OCI-LY3 (cell line): Measurements from ENCODE around the gene PTPRT.

Experiments
- H2AFZ ChIP-seq: fragments of 200-600, 300-600 bp; shearing (Covaris generic); 2 replicates; pipeline ENCODE4 v1.6.0; 2014; ENCODE audit warnings: antibody characterized with exemption, low read depth, low read length
- H3K27ac ChIP-seq: fragments of 200-600, 300-600 bp; sonication (generic); 2 replicates; pipeline ENCODE4 v1.5.1; 2014; ENCODE audit warnings: mild to moderate bottlenecking, low read length, moderate library complexity, mixed read lengths
- H3K27me3 ChIP-seq: fragments of 200-600, 300-600 bp; sonication (generic); 2 replicates; pipeline ENCODE4 v1.6.1; 2014; ENCODE audit warnings: low read depth, low read length, mixed read lengths
- H3K36me3 ChIP-seq: fragments of 200-600, 300-600 bp; sonication (generic); replicated peaks from 2 replicates; pipeline ENCODE3; 2014; ENCODE audit warnings: low read depth, low read length, mixed read lengths
- H3K4me1 ChIP-seq: fragments of 300-600, 200-600 bp; sonication (generic); 2 replicates; pipeline ENCODE4 v1.6.1; 2014; ENCODE audit warnings: low read length, mixed read lengths
- H3K4me2 ChIP-seq: fragments of 200-600, 300-600 bp; sonication (generic); 2 replicates; pipeline ENCODE4 v1.6.1; 2014; ENCODE audit warnings: low read length, mixed read lengths
- H3K4me3 ChIP-seq: fragments of 300-600, 200-600 bp; sonication (generic); 2 replicates; pipeline ENCODE4 v1.5.1; 2014; ENCODE audit warnings: antibody characterized with exemption, mild to moderate bottlenecking, low read length, moderate library complexity
- H3K79me2 ChIP-seq: fragments of 300-600, 200-600 bp; shearing (Covaris generic); 2 replicates; pipeline ENCODE4 v1.6.1; 2014; ENCODE audit warnings: mild to moderate bottlenecking, low read length, mixed read lengths
- H3K9ac ChIP-seq: fragments of 300-600, 200-600 bp; shearing (Covaris generic); 2 replicates; pipeline ENCODE4 v1.6.0; 2014; ENCODE audit warnings: mild to moderate bottlenecking, low read length, moderate library complexity
- H3K9me3 ChIP-seq: fragments of 200-600, 300-600 bp; shearing (Covaris generic); 2 replicates; pipeline ENCODE4 v1.6.1; 2014; ENCODE audit warnings: low read length, mixed read lengths; ENCODE audit not compliant: insufficient read depth
- H4K20me1 ChIP-seq: fragments of 200-600, 300-600 bp; sonication (generic); 2 replicates; pipeline ENCODE4 v1.6.1; 2016; ENCODE audit warnings: low read length, mixed read lengths; ENCODE audit not compliant: insufficient read depth
- EZH2phosphoT487 ChIP-seq: fragments of 200-600 bp; shearing (Covaris generic); IDR thresholded peaks from 2 replicates; pipeline ENCODE4 v1.6.1; 2018; ENCODE audit warnings: antibody characterized with exemption, mixed run types, low read depth
- TF ChIP-seq, protein P1 (sequence below): fragments of 200-600, 300-600 bp; sonication (generic); IDR thresholded peaks from 2 replicates; pipeline ENCODE4 v1.5.1; 2014; ENCODE audit warnings: antibody characterized with exemption, low read length, low read depth

Gene PTPRT

DNA sequence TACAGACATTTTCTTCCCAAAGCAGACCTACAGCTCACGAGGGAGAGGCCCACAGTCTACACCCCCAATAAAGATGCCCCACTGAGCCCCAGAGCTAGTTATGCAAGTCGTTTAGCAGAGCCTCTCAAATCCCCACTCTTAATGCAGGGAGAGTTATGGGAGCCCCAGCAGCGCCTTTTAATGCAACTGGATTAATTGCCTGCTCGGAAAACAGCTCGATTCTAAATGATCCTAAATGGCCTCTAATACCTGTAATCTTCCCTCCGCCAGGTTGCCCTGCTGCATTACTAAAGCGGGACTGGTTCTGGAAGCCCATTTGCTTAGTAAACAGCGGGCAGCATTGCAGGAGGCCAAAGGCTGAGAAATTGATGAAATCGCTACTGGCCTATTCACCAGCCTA is 656.9 kb downstream of the PTPRT start:
- no peaks in the 10 kb centered on the region for H3K9me3 ChIP-seq
- H3K27ac ChIP-seq: no peak overlapping the region
- H3K4me1 ChIP-seq: no peaks in the 10 kb centered on the region
- H3K4me3 ChIP-seq: no peak overlapping the region
- H2AFZ ChIP-seq: no peak overlapping the region
- no peaks in the 10 kb centered on the region for H4K20me1 ChIP-seq
- no peak overlapping the region for H3K9ac ChIP-seq
- peaks cover 16% of the 10 kb centered on the region for H3K27me3 ChIP-seq
- no peak overlapping the region for H3K4me2 ChIP-seq
- H3K79me2 ChIP-seq: no peaks in the 10 kb centered on the region
- TF ChIP-seq, protein P1, sequence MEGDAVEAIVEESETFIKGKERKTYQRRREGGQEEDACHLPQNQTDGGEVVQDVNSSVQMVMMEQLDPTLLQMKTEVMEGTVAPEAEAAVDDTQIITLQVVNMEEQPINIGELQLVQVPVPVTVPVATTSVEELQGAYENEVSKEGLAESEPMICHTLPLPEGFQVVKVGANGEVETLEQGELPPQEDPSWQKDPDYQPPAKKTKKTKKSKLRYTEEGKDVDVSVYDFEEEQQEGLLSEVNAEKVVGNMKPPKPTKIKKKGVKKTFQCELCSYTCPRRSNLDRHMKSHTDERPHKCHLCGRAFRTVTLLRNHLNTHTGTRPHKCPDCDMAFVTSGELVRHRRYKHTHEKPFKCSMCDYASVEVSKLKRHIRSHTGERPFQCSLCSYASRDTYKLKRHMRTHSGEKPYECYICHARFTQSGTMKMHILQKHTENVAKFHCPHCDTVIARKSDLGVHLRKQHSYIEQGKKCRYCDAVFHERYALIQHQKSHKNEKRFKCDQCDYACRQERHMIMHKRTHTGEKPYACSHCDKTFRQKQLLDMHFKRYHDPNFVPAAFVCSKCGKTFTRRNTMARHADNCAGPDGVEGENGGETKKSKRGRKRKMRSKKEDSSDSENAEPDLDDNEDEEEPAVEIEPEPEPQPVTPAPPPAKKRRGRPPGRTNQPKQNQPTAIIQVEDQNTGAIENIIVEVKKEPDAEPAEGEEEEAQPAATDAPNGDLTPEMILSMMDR: no peak
- no peak for TF ChIP-seq EZH2phosphoT487
- H3K36me3 ChIP-seq: no peaks in the 10 kb centered on the region

DNA sequence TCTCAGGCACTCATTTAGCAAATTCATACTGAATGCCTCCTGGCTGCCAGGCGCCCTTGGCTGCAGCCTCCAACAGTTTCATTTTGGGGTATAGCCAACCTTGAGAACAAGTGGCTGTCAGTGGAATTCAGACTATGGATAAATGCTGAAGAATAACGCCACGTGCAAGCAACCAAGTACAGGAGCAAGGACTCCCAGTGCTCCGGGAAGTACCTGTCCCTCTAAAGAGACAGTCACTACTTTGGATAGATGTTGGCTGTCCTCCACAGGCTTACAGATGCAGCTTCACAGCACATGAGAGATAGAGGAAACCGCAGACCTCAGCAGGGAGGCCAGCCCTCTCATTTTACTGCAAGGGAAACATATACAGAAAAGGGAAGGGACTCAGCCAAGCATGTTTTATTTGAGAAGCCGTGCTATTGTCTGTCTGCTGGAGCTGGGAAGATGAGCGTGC is 658.2 kb downstream of the PTPRT start:
- Histone ChIP-seq H3K4me3 (no peak overlapping the region), H2AFZ (no peak overlapping the region), H3K27ac (no peak overlapping the region), H3K27me3 (peaks cover 12% of the 10 kb centered on the region), H3K9me3 (no peaks in the 10 kb centered on the region), H4K20me1 (no peaks in the 10 kb centered on the region), H3K4me2 (no peak overlapping the region), H3K4me1 (no peaks in the 10 kb centered on the region), H3K9ac (no peak overlapping the region), H3K36me3 (no peaks in the 10 kb centered on the region), H3K79me2 (no peaks in the 10 kb centered on the region)
- TF ChIP-seq, protein P1: no peak
- TF ChIP-seq EZH2phosphoT487: no peak

DNA sequence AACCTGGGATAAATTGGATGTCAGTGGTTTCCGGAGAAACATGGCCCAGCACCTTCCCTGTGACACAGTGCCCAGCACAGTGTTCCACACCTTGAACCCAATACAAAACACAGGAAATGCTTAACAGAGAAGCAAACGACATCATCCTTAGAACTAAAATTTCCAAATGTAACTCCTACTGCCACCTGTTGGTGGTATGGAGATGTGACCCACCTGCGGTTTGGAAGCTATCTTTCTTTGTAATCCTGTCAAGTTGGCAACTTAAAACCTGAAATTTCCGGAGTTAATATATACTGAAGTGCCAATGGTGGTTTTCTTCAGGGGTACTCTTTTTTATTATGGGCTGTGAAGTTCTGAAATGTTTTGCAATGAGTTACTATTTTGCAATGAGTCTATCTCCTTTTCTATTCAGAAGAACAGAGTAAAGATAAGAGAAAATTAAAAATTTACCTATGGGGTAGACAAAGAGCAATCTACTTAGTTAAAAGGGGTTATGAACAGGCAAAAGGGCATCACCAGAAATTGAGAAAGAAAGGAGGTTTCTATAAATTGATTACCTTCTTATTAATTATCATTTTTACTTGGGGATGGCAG is 658.8 kb downstream of the PTPRT start:
- H3K79me2 ChIP-seq: no peaks in the 10 kb centered on the region
- H2AFZ ChIP-seq: no peak overlapping the region
- H3K4me2 ChIP-seq: no peak overlapping the region
- no peaks in the 10 kb centered on the region for H3K9me3 ChIP-seq
- no peaks in the 10 kb centered on the region for H3K4me1 ChIP-seq
- peaks cover 12% of the 10 kb centered on the region for H3K27me3 ChIP-seq
- H3K9ac ChIP-seq: no peak overlapping the region
- no peak overlapping the region for H3K27ac ChIP-seq
- TF ChIP-seq EZH2phosphoT487: no peak
- TF ChIP-seq, protein P1: peak; percentile 93
- H3K36me3 ChIP-seq: no peaks in the 10 kb centered on the region
- no peaks in the 10 kb centered on the region for H4K20me1 ChIP-seq
- H3K4me3 ChIP-seq: no peak overlapping the region

DNA sequence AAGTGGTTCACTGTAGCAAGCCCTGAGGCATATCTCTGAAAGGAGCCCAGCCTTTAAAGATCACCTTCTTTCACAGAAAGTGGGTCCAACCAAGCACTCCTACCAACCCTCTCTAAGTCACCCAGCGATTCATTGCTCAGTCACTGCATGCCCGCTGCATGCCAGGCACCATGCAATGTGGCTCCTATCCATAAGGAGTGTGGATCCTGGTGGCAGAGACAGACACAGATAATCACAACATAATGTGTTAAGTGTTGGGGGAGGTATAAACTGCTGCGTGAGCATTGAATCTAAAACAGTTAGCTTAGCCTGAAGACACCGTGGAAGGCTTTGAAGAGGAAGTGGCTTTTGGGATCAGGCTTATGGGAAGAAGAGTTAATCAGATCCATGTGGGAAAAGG is 659.5 kb downstream of the PTPRT start:
- Histone ChIP-seq H4K20me1 (no peaks in the 10 kb centered on the region), H3K27me3 (peaks cover 8% of the 10 kb centered on the region), H3K9ac (no peak overlapping the region), H3K79me2 (no peaks in the 10 kb centered on the region), H3K9me3 (no peaks in the 10 kb centered on the region), H3K4me2 (no peak overlapping the region), H3K36me3 (no peaks in the 10 kb centered on the region), H3K4me3 (no peak overlapping the region), H3K27ac (no peak overlapping the region), H3K4me1 (no peaks in the 10 kb centered on the region), H2AFZ (no peak overlapping the region)
- no peak for TF ChIP-seq EZH2phosphoT487
- TF ChIP-seq, protein P1: no peak
